ELF-1 (cell line): ENCODE data around the gene STX8.
"Not testable (repeated sequence)": the region's sequence is repeated elsewhere in the genome, so short reads cannot be mapped to it uniquely, and the experiment has no call there.

Experiments
- DNase-seq: peaks from one replicate; pipeline ENCODE4 v3.0.0-alpha.2; 2016; ENCODE audit warnings: low read depth, low spot score

STX8 gene

DNA sequence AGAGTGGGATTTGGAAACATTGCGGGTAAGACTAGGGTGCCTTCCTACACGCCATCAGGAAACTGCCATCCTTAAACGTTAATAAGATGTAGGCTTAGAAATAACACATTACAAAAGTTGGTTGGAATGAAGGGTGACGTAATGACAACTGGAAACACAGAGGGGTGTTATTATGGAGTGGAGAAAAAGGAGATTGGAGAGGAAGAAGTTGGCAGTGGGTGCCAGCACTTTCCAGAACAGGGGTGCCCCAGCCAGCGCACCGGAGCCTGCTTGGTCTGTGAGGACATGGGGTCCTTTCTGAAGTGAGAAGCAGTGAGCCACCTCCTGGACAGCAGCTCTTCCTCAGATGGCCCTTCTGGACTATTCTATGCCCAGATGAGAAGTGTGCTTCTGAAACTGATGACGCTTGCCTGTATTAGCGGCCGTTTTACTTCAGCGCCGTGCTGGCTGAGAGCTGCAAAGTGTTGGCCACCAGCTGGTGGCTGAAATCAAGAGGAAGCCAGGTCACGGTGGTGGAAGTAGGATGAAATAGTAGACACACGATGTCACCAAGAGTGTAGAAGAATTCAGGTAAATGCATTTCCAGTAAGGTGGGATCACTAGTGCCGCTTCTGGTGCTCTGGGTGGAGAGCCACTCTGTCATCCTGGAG lies 309.5 kb downstream of the STX8 start:
- no peak for DNase-seq

DNA sequence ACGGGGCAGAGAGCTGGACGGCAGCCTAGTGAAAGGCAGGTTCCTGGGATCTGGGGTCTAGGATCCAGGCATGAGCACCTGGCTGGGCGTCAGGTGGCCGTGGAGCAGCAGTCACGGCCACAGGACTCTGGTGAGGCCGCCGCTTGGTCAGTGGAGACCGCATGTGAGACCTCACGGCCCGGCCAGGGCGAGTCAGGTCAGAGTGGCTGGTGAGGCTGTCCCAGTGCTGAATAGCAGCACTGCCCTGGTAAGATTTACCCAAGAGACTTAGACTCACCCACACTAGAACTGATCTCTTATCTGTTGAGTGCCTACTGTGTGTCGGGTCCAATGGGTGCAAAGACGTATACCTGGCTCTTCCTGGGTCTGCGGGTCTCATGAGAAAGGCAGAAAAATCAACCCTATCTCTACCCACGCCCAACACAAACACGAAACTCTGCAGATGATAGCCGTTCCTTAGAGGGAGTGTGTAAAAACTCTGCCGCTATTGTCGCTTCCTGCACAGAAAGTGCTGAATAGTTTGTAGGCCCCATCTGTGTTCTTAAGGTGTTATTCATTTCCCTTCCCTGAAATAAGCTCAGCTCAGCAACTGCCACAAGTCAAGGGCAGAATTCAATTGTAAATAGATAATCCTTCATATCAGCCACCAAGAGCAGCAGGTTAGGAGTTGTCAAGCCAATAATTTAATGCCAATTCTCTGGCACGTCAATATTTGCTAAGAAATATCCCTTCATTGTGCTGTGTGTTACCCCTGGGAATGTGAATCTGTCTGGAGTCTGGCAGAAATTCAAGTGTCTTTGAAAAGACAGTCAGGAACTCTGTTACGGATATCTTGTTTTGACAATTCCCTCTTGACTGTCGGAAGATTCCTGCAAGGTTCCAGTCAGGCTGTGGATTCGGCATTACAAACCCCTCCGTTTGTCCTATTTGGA lies 314.3 kb downstream of the STX8 start:
- no peak for DNase-seq

GRCh38 chr17:9259419-9259818 lies 316.2 kb downstream of the STX8 start:
- DNase-seq = no peak

DNA sequence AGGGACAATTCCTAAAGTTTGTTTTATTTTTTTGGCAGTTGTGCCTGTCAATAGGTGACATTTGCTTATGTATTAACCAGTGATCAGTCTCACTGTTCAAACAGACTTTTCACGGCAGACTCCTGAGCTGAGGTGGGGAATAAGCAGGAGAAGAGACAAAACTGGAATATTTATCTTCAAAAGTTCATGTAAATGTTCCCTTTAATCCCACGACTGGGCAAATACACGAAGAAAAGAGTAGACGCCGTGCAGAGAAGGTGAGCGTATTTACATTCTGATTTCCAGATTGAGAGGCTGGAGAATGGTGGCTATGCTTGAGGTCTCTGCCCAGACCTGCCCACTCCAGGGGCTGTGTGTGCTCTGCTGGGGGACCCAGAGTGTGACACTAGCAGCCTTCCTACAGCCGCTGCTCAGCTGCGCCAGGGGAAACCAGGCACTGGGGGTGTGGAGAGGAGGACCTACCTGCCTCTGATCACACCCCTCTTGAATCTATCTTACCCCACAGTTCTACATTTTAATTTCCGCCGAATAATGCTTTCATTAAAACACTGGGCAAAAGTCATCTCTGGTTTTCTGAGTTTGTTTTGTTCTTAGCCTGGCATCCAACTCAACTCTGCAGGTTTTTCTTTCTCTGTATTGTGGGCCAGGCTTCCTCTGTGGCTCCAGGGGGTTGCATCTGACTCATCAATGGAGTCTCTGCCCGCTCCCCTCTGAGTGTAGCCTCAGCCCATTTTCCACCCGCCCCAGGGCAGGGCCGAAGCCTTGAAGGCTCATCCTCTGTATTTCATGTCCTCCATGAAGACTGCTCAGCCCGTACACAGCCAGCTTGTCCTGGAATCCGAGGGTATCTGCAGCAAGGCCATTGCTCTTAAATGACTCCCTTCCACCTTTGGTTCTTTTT lies 317.3 kb downstream of the STX8 start:
- peak; percentile 67 for DNase-seq

- not testable (repeated sequence) for DNase-seq
Measured at GRCh38 chr17:9257630-9257965, 318.0 kb downstream of the STX8 start.

DNA sequence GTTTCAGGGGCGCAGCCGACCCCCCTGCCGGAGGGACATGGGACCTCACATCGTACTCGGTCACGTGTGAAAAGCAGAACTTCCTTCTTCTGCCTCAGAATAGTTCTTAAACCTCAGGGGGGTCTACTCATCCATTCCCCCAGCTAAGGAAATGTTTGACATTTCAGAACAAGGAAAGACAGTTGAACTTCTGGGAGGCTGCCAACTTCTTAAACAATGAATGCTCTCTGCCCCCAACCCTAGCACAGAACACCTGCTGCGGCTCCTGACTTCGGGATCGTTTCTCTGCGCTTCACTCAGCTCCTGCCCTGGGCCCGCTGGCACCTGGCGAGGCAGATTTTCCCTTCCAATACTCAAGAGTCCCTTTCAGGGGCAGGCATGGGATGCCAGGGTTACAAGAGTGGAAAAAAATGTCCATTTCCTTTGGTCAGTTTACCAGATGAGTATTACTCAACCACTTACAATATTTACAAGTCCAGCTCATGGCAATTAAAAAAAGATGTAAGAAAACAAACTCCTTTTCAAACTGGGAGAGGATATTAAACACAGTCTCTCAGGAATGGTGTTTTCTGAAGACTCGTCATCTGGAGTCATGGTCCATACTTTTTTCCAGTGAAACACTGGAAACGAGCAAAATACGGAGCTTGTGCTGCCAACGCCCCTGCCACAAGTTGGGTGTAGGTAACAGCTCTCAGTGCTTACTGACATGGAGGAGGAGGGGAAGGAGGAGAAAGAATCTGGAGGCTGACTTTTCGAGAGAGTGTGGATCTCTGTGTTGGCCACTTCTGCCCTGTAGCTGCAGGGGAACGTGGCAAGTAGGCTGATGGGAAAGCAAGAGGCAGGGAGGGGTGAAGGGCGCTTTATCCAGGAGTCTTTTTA lies 318.6 kb downstream of the STX8 start:
- DNase-seq = no peak

DNA sequence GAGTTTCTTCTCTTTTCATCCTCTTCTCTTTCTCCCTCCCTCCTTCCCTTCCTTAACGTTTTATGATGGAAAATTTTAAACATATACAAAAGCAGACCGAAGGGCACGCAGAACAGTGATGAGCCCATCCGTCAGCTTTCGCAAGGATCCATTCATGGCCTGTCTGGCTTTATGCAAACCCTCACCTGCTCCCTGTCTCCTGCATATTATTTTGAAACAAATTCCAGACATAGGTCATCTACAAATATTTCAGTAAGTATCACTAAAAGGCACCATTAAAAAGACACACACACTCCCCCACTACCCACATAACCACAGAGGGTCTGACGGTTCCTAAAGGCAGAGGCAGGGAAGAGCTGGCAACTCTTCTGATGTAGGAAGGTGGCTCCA lies 319.3 kb downstream of the STX8 start:
- no peak for DNase-seq

- no peak for DNase-seq
Measured at GRCh38 chr17:9255833-9256232, 319.8 kb downstream of the STX8 start.

DNA sequence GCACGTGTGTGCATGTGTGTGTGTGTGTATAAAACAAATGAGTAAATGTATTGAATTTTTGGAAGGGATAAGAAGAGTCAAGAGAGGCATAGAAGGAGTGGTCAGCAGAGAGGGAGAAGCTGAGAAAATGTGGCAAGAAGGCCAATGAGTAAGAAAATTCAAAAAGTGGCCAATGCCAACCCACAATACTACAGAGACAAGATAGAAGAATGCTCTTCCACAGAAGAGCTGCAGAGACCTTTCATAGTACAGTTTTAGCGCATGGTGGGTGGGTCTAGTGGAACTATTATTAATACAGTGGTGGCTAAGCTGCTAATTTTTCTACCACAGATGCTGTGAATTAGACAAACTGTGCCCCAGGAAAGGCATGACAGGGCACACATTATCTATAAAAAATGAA lies 320.8 kb downstream of the STX8 start:
- DNase-seq = no peak

- DNase-seq = no peak
Measured at GRCh38 chr17:9253308-9253707, 322.3 kb downstream of the STX8 start.

DNA sequence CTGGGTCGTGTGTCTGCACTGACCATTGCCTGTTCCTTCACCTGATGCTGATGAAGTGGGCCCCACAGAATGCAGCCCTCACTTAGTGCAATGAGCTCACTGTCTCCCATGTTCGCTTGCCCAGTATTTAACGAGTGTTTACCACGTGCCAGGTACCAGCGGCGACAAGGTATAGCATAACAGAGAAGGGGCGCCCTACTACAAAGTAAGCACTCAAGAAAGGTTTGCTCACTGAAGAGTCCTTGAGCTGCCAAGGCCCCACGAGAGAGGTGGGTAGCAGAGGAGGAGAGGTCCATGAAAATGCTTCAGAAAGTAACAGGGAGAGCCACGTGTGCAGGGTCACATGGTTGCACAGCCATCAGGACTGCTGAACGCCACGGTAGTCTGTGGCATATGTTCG lies 324.3 kb downstream of the STX8 start:
- DNase-seq = no peak

DNA sequence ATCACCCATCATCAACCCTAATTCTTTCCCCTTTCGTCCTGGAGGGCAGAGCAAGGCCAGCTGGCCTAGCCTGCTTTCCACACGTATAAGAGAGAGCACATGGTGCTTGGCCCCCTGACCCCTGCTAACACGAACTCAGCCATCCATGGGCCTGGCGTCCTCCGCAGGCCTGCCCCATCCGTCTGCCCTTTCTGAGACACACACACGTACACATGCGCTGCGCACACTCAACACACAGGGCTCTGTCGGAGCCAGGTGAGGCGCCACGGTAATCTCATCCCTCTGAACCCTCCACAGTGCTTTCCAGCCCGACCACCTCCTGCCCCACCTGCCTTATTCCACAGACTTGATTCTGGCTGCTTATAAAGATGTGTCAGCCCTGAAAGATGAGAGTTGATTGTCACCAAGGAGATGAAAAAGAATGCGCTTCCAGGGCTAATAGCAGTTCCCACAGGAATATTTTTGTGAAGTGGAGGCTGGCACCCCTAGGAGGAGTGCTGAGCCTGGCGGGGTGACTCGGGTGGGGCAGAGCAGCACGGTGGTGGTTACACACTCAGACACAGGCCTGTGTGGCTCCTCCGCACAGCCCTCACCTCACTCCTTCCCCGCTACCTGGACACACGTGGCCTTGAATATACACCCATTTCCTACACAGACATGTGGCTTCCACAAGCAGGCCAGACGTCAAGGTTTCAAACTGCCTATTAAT lies 326.2 kb downstream of the STX8 start:
- no peak for DNase-seq

- no peak for DNase-seq
Measured at GRCh38 chr17:9247401-9247938, 328.1 kb downstream of the STX8 start.

DNA sequence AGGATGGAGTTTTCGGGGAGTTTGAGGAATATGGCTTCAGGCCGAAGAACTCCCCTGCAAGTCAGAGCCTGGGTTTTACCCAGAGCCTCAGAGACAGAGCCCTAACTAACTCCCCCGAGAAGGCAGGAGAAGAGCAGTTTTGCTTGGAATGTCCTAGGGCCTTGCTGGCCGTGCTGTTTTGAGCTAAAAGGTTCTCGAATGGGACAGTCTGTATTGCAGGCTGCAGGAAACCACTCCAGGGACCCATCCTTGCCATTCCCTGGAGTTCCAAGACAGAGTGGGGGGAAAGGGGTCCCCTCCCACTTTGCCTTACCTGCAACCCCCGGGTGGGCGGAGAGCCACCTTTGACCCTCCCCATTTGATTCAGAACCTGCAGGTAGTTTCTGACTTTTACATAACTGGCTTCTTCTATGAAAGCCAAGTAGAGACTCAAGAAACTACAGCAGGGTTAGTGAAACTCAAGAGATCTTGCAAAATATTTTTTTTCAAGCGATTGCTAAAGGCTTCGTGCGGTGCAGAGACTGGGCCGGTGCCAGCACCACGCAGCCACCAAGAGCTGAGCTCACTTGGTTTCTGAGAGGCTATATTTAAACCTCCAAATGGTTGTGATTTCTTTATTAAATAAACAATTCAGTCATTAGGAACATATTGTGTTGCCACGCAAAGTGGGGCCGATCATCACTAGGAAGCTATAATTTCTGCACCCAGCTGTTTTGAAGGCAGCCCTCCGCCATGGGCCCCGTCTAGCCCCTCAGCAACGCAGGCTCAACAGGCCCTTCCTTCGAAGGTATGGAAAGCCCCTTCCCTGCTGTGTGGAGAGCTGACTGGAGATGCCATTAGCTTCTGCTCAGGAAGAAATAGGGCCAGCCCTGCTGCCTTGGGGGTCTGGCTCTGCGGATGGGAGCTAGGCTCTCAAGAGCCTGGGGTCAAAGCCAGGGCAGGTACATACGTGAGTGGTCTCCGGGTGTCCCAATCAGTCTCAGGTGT lies 331.3 kb downstream of the STX8 start:
- DNase-seq = no peak

- DNase-seq = no peak
Measured at GRCh38 chr17:9242983-9243382, 332.6 kb downstream of the STX8 start.

- no peak for DNase-seq
Measured at GRCh38 chr17:9242497-9242881, 333.1 kb downstream of the STX8 start.

DNA sequence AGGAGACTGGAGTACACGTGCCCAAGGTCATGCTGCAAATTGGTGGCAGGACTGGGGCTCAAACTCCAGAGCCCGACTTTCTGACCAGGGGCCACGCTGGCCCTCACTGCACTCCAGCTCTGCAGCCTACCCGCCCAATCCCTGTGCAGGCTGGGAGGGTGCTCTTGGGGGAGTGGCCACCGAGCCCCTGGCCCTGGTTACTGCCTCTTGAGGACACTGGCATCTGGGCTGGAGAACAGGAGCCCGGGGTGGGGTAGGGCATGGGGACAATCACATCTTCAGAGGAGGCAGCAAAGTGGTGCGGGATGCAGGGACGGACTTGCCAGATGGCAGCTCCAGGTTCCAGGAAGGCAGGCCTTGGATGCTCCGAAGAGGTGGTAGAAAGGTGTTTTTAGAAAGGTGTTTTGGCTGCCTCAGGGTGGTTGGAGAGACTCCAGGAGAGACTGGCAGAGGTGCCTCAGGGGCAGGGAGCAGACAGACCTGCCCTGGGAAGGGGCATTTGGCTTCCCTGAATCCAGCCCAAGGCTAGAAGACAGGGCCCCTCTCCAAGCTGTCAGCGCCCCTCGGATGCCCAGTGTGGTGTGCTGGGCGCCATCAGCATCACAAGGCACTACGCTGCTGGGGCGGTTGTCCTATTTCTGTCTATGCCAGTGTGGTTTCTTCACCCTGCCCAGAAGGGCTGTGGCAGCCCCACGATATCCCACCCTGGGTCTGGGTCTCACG lies 333.7 kb downstream of the STX8 start:
- DNase-seq = no peak

DNA sequence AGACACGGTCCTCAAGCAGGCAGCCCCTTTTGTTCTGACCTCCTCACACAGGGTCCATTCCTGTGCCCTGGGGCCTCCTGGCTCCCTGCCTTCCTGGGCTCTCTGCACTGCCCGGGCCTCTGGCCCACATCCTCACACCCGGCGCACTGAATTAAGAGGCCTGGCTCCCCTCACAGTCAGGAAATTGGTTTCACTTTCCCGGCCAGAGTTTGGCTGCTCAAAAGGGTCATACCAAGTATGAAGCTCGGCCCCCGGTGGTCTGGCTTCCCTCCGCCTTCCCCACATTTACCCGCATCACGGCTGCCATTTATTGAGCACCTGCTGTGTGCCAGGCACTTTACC lies 334.3 kb downstream of the STX8 start:
- DNase-seq = peak; percentile 62
